ENCODE results near the gene C15orf61. TPM values are rescaled to one million over a fixed set of nuclear protein-coding genes. Genes with fewer than 3 reads are reported as not detected.

Gene C15orf61
- polyA plus RNA-seq, 2 of the 4 experiments (the other 2 are of a cell fraction) = 3.6 to 5.9 TPM

GRCh38 chr15:67550522-67550921 lies 29.6 kb downstream of the C15orf61 start:
- DNase-seq (ENCODE audit: low read depth in 1 of 2, low spot score in 1 of 2) (no peak), ATAC-seq (no peak), FAIRE-seq (no peak)
- TF ChIP-seq KDM5A (IDR thresholded peaks at IDR 0.05) (no peak), RAD21 (conservative IDR thresholded peaks at IDR 0.05 in 1 of 2, IDR thresholded peaks at IDR 0.05 in 1 of 2) (no peak), MYC (IDR thresholded peaks at IDR 0.05; ENCODE audit: borderline replicate concordance, low read length) (no peak)
- ChIA-PET POLR2A (no interaction called here), CTCF (no interaction called here)
- H3K9me3 ChIP-seq = no peaks in the 10 kb centered on the region
- no peak overlapping the region for H3K4me3 ChIP-seq
- no peak overlapping the region for H3K27ac ChIP-seq
- WGBS (ENCODE audit: missing lambda C conversion rate) = 86% methylated on average over 4 of the region's 4 CpGs
- no peak overlapping the region for H3K4me2 ChIP-seq
- no peaks in the 10 kb centered on the region for H3K4me1 ChIP-seq

GRCh38 chr15:67551207-67551743 lies 30.3 kb downstream of the C15orf61 start:
- Histone ChIP-seq H3K4me2 (no peak overlapping the region), H3K4me3 (no peak overlapping the region), H3K27ac (no peak overlapping the region), H3K9me3 (no peaks in the 10 kb centered on the region), H3K4me1 (no peaks in the 10 kb centered on the region)
- no peak for TF ChIP-seq FOXS1 (CRISPR knock-in tag; IDR thresholded peaks at IDR 0.05)
- no peak for TF ChIP-seq ELK1 (IDR thresholded peaks at IDR 0.05; ENCODE audit: low read depth, low read length)
- TF ChIP-seq JUN (IDR thresholded peaks at IDR 0.05) = no peak
- no peak for TF ChIP-seq RAD21 (conservative IDR thresholded peaks at IDR 0.05 in 1 of 2, IDR thresholded peaks at IDR 0.05 in 1 of 2)
- no peak for TF ChIP-seq CEBPB (IDR thresholded peaks at IDR 0.05)
- TF ChIP-seq E2F6 (IDR thresholded peaks at IDR 0.05; ENCODE audit: borderline replicate concordance, low read depth) = no peak
- no peak for TF ChIP-seq CBX8 (IDR thresholded peaks at IDR 0.05)
- TF ChIP-seq PBX3 (IDR thresholded peaks at IDR 0.05) = no peak
- TF ChIP-seq MAZ (IDR thresholded peaks at IDR 0.05; ENCODE audit: borderline replicate concordance, low read depth, low read length) = no peak
- TF ChIP-seq EP300 (IDR thresholded peaks at IDR 0.05) = no peak
- no peak for TF ChIP-seq CBX2 (IDR thresholded peaks at IDR 0.05; ENCODE audit: borderline replicate concordance, low read depth)
- TF ChIP-seq CTCF (IDR thresholded peaks at IDR 0.05) = no peak
- no peak for TF ChIP-seq RNF2 (IDR thresholded peaks at IDR 0.05; ENCODE audit: borderline replicate concordance, low read depth)
- FAIRE-seq (no peak), DNase-seq (ENCODE audit: low read depth in 1 of 2, low spot score in 1 of 2) (no peak), ATAC-seq (no peak)
- POLR2A ChIA-PET = no interaction called here
- CTCF ChIA-PET = interaction anchor here (1.2 kb wide), 1 partner anchor 21 kb away, joined by 3 read pairs; no protein-coding TSS in a partner anchor
- WGBS (ENCODE audit: missing lambda C conversion rate) = 89% methylated on average over 1 of the region's 1 CpG

GRCh38 chr15:67554580-67554979 lies 33.6 kb downstream of the C15orf61 start:
- CTCF ChIA-PET = interaction anchor here (0.6 to 1.3 kb wide), 2 partner anchors 8 to 18 kb away, joined by 3 to 4 read pairs; no protein-coding TSS in a partner anchor
- ATAC-seq = no peak
- POLR2A ChIA-PET = no interaction called here
- no peak for TF ChIP-seq CHD4 (IDR thresholded peaks at IDR 0.05; ENCODE audit: borderline replicate concordance)
- TF ChIP-seq HOXB5 (CRISPR knock-in tag; IDR thresholded peaks at IDR 0.05) = no peak
- no peak for TF ChIP-seq POLR2AphosphoS2 (conservative IDR thresholded peaks at IDR 0.05; ENCODE audit: low read length)
- no peak for TF ChIP-seq RAD21 (conservative IDR thresholded peaks at IDR 0.05 in 1 of 2, IDR thresholded peaks at IDR 0.05 in 1 of 2)
- no peak for TF ChIP-seq ATOH8 (CRISPR knock-in tag; IDR thresholded peaks at IDR 0.05; ENCODE audit: low read depth)
- no peak for TF ChIP-seq HMGXB4 (CRISPR knock-in tag; IDR thresholded peaks at IDR 0.05; ENCODE audit: borderline replicate concordance)
- TF ChIP-seq USF2 (IDR thresholded peaks at IDR 0.05) = no peak
- no peaks in the 10 kb centered on the region for H3K4me1 ChIP-seq
- WGBS (ENCODE audit: missing lambda C conversion rate) = 89% methylated on average over 4 of the region's 4 CpGs
- 0 out of 3 replicates have a peak, but pooled peaks cover 5% of the 10 kb centered on the region for H3K9me3 ChIP-seq
- H3K4me2 ChIP-seq = no peak overlapping the region
- no peak overlapping the region for H3K4me3 ChIP-seq
- FAIRE-seq = no peak
- no peak overlapping the region for H3K27ac ChIP-seq
- no peak for DNase-seq (ENCODE audit: low read depth in 1 of 2, low spot score in 1 of 2)
